Prostate gland (tissue), 2 donors: Measurements from ENCODE around the gene MYBPH. TPM values are rescaled to one million over a fixed set of nuclear protein-coding genes. Genes with fewer than 3 reads are reported as not detected.

Experiments
- DNase-seq: peaks from one replicate; pipeline ENCODE4 v3.0.0-alpha.2; 2019; ENCODE audit warnings: low spot score
- H3K27ac ChIP-seq, 2 donors: fragments of 200-600 bp; sonication (generic); 2 replicates each; pipeline ENCODE4 v1.5.1; 2017 to 2019
- H3K27me3 ChIP-seq: fragments of 200-600 bp; sonication (generic); replicated peaks from 2 replicates; pipeline ENCODE4 v1.5.1; 2019; ENCODE audit not compliant: insufficient read depth
- H3K36me3 ChIP-seq, 2 donors: fragments of 200-600 bp; sonication (generic); 1 replicate in 1 of 2; 2 replicates in 1 of 2; pipeline versions ENCODE4 v1.5.1 to v1.8.1; 2017 to 2019
- H3K4me1 ChIP-seq: fragments of 200-600 bp; sonication (generic); replicated peaks from 2 replicates; pipeline ENCODE4 v1.5.1; 2019
- H3K4me3 ChIP-seq, 2 donors: fragments of 200-600 bp; sonication (generic); 2 replicates each; pipeline ENCODE4 v1.5.1; 2017 to 2019
- H3K9me3 ChIP-seq: fragments of 200-600 bp; sonication (generic); 2 replicates; pipeline ENCODE4 v1.5.1; 2017
- POLR2A ChIP-seq: fragments of 450-650 bp; IDR thresholded peaks from one replicate; pipeline ENCODE4 v1.6.1; 2016; ENCODE audit warnings: antibody characterized with exemption, mild to moderate bottlenecking
- POLR2AphosphoS5 ChIP-seq: sonication (generic); formaldehyde crosslinking; IDR thresholded peaks from one replicate; pipeline ENCODE4 v1.6.1; 2017; ENCODE audit warnings: antibody characterized with exemption
- WGBS: methylation state at CpG from one replicate; pipeline ENCODE4 v1.1.5; 2018; 5-methylcytosine and 5-hydroxymethylcytosine counted together
- intact Hi-C: fragments of 100-400 bp; cut with DNase I; formaldehyde crosslinking; loops from one replicate; pipeline ENCODE4 v1.14.2; 2022
- total RNA-seq, 2 donors: library from RNA; depleted of rRNA; stranded (reverse); fragments of >200 nt; gene quantifications; one replicate each; pipeline ENCODE4 v1.1.0, GENCODE V29; 2016
- TF ChIP-seq, protein P1 (sequence below), 4 experiments: fragments of 200-600 bp in 2 of 4; fragments of 450-650 bp in 2 of 4; sonication (generic) in 2 of 4; IDR thresholded peaks; 1 replicate in 3 of 4; 2 replicates in 1 of 4; pipeline ENCODE4 v1.5.1; 2016 to 2019; ENCODE audit warnings: antibody characterized with exemption in 4 of 4, mild to moderate bottlenecking in 2 of 4, moderate library complexity in 2 of 4

The MYBPH gene
- total RNA-seq, 2 donors from 2014 or later: 7.7 TPM; not detected in 1

DNA sequence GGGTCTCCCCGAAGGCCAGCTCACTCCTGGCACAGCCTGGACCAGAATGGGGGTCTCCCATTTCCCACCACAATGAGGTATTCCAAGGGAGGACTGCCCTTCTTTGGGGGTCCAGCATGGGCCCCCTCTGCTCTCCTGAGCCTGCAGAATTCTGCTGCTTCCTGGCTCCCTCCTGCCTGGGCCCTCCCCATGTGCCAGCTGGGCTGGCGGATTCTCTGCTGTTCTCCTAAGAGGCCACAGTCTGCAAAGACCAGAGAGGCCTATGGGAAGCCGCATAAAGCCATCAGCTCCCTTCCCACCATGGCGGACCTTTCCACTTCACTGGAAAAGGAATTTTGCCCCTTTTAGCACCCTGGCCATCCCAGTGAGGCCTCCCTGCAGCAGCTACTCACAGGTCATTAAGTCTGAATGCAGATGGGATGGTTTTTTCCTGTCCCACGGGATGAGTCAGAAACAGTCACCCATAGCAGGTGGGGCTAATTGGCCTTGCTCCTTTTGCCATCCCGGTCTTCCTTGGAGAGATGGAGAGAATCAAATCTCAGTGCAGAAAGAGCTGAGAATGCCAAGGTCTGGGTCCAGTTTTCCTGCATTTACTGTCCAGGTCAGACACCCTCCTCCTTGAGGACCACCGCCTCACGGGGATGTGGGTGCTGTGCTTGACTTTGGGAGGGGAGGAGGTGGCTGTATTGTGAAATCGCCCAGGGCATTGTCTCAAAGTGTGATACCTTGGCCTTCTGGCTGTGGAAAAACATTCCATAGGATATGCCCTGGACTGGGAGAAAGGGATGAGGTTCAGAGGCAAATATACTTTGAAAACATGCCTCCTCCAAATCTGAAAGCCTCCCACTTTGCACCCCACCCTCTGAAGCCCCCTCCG, 23.2 kb downstream of the MYBPH start:
- Histone ChIP-seq H3K4me1 (no peaks in the 10 kb centered on the region), H3K9me3 (no peaks in the 10 kb centered on the region), H3K36me3 (no peaks in the 10 kb centered on the region), H3K27ac (no peak overlapping the region), H3K27me3 (no peaks in the 10 kb centered on the region), H3K4me3 (no peak overlapping the region)
- TF ChIP-seq POLR2A (no peak), POLR2AphosphoS5 (no peak)
- TF ChIP-seq, protein P1, sequence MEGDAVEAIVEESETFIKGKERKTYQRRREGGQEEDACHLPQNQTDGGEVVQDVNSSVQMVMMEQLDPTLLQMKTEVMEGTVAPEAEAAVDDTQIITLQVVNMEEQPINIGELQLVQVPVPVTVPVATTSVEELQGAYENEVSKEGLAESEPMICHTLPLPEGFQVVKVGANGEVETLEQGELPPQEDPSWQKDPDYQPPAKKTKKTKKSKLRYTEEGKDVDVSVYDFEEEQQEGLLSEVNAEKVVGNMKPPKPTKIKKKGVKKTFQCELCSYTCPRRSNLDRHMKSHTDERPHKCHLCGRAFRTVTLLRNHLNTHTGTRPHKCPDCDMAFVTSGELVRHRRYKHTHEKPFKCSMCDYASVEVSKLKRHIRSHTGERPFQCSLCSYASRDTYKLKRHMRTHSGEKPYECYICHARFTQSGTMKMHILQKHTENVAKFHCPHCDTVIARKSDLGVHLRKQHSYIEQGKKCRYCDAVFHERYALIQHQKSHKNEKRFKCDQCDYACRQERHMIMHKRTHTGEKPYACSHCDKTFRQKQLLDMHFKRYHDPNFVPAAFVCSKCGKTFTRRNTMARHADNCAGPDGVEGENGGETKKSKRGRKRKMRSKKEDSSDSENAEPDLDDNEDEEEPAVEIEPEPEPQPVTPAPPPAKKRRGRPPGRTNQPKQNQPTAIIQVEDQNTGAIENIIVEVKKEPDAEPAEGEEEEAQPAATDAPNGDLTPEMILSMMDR (IDR thresholded peaks at IDR 0.05): no peak
- no peak for DNase-seq
- WGBS: 67% methylated on average over 10 of the region's 10 CpGs
- intact Hi-C loops: no loop called here

DNA sequence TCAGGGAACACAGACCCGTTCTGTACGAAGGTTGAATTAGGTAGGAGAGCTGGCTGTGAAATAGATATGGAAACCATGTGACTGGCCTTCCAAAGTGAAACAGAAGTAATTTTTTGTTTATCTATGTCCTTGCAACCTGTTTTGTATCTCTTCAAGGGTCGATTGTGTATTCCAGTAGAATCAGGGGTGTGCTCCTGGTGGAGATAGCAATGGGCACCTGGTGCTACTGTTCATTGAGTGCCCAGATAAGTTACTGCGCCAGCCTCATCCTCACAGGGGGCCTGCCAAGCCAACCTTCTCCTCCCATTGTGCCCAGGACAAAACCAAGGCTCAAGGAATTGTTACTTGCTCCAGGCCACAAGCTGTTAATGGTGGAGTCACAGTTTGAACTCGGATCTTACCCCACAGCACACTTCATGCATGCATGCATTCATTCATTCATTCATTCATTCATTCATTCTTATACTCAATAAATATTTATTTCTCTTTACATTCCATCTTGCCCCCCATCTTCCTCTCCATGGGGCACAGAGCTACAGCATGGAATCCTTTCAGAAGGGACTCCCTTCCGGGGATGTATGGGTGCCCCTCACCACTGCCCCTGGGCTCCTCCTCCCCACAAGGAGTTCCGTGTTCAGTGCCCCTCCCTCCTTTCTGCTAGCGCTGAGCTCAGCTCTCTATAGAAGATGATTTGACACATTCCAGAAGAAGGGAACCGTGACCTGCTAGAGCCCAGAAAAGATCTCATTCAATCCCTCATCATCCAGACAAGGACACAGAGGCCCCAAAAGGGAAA, 24.1 kb downstream of the MYBPH start:
- Histone ChIP-seq H3K36me3 (no peaks in the 10 kb centered on the region), H3K9me3 (no peaks in the 10 kb centered on the region), H3K27me3 (no peaks in the 10 kb centered on the region), H3K4me1 (no peaks in the 10 kb centered on the region), H3K4me3 (no peak overlapping the region), H3K27ac (no peak overlapping the region)
- intact Hi-C loops: no loop called here
- no peak for DNase-seq
- TF ChIP-seq, protein P1 (IDR thresholded peaks at IDR 0.05): no peak
- TF ChIP-seq POLR2AphosphoS5: no peak
- TF ChIP-seq POLR2A: no peak
- WGBS: 58% methylated on average over 9 of the region's 9 CpGs

DNA sequence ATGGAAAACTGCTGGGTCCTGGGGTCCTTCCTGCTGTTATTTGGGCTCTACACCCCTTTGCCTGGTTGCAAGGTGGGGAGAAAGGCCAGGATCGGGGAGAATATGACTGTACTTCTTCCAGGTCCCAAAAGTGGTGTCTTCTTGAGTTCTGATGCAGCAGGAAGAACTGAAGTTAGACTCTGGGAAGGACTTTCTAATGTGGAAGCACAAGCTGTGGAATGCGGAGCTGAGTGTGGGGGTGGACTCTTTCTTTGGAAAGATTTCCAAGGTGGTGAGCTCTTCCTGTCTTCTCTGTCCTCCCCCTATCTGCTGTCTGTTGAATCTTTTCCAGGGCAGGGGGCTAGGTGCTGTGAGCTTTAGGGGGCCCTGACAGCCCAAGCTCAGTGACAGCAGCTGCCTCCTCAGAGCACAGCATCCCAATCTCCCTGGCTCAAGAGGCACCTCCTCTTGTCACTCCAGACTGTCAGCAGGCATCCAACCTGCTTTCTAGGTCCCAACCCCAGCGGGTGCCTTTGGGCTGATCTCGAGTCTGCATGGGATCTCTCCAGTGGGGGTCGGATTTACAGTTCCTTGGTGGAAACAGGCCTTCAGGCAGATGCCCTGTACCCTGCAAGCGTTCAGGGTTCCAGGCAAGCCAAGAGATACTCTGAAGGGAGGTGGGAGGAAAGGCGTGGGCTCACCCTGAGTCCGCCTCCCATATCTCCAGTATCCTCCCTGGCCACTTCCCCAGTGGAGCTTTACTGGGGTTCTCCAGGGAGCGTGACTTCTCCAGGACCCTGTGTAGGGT, 24.9 kb downstream of the MYBPH start:
- 86% methylated on average over 9 of the region's 9 CpGs for WGBS
- Histone ChIP-seq H3K9me3 (no peaks in the 10 kb centered on the region), H3K4me1 (no peaks in the 10 kb centered on the region), H3K27me3 (no peaks in the 10 kb centered on the region), H3K4me3 (no peak overlapping the region), H3K27ac (no peak overlapping the region), H3K36me3 (no peaks in the 10 kb centered on the region)
- intact Hi-C loops: no loop called here
- no peak for DNase-seq
- TF ChIP-seq, protein P1 (IDR thresholded peaks at IDR 0.05): no peak
- TF ChIP-seq POLR2AphosphoS5 (no peak), POLR2A (no peak)

DNA sequence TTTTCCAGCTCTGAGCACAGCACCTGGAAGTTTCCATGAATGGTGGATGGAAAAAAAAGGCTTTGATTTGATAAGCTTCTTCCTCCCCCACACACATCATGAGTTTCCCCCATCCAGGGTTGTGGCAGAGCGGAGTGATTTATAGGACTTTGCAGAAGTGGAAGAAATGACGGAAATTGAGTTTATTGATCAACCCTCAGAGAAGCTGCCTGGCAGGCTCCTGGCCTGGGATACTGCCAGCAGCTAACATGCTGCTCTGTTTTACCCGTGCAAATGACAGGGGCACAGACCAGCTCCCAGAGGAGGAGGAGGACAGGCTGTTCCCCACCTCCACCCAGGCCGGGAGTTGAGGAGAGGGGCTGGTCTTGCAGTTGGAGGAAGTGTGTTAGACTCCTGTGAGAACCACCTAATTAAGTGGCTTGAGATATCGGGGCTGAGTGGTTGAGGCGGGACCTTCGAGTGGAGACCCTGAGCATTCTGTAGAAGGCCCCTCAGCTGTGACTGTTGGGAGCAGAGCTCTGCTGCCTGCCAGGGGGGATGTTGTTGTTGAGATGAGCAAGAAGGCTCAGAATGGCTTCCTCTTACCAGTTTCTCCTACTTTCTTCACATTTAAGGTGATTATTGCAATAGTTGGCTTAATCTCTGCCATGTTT, 26.3 kb downstream of the MYBPH start:
- Histone ChIP-seq H3K27me3 (no peaks in the 10 kb centered on the region), H3K27ac (no peak overlapping the region), H3K36me3 (no peaks in the 10 kb centered on the region), H3K4me3 (no peak overlapping the region), H3K9me3 (no peaks in the 10 kb centered on the region), H3K4me1 (no peaks in the 10 kb centered on the region)
- TF ChIP-seq POLR2A (no peak), POLR2AphosphoS5 (no peak)
- TF ChIP-seq, protein P1 (IDR thresholded peaks at IDR 0.05): no peak
- intact Hi-C loops: no loop called here
- WGBS: 64% methylated on average over 7 of the region's 7 CpGs
- no peak for DNase-seq
